Measurements from ENCODE around the gene CCDC17. TPM values are rescaled to one million over a fixed set of nuclear protein-coding genes. Genes with fewer than 3 reads are reported as not detected.
A peak's percentile ranks its signal among the peaks of the same experiment; 100 is the strongest.

CCDC17 gene
- polyA plus RNA-seq, 1 experiment: 0.19 TPM

DNA sequence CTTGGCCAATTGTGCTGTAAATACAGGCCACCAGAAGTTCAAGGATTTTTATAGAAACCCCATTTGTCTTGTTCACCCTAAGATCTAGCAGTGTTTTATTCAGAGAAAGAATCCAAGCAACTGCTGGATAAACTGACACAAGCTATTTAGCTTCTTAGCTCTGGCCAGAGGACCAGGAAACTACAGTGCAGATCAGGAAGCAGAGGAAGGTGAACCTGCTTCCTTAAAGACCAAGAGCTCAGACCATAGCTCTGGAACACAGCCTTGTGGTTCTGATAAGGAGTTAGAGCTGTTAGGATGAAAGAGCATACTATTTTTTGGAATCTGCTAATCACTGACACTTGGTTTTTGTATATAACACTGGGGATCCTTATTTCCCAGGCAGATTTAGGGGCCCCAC, 5.2 kb upstream of the CCDC17 start:
- Histone ChIP-seq H3K9me3 (ENCODE audit: control insufficient read depth, insufficient read depth, low read length) (no peaks in the 10 kb centered on the region), H3K27me3 (ENCODE audit: control insufficient read depth, insufficient read depth, low read length) (no peaks in the 10 kb centered on the region), H3K4me3 (ENCODE audit: low read depth, low read length) (no peak overlapping the region), H3K27ac (ENCODE audit: low read depth, low read length) (no peak overlapping the region)
- CTCF ChIA-PET: interaction anchor here (0.6 kb wide), 1 partner anchor 20 kb away, joined by 8 read pairs; no protein-coding TSS in a partner anchor
- TF ChIP-seq, protein P1, sequence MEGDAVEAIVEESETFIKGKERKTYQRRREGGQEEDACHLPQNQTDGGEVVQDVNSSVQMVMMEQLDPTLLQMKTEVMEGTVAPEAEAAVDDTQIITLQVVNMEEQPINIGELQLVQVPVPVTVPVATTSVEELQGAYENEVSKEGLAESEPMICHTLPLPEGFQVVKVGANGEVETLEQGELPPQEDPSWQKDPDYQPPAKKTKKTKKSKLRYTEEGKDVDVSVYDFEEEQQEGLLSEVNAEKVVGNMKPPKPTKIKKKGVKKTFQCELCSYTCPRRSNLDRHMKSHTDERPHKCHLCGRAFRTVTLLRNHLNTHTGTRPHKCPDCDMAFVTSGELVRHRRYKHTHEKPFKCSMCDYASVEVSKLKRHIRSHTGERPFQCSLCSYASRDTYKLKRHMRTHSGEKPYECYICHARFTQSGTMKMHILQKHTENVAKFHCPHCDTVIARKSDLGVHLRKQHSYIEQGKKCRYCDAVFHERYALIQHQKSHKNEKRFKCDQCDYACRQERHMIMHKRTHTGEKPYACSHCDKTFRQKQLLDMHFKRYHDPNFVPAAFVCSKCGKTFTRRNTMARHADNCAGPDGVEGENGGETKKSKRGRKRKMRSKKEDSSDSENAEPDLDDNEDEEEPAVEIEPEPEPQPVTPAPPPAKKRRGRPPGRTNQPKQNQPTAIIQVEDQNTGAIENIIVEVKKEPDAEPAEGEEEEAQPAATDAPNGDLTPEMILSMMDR (IDR thresholded peaks at IDR 0.05; ENCODE audit: low read depth, low read length): no peak
- no peak for DNase-seq (ENCODE audit: low read depth, low spot score)
- POLR2A ChIA-PET: interaction anchor here (0.7 kb wide), 1 partner anchor 107 kb away, joined by 3 read pairs; the partner anchor contains the start of gene PRDX1

DNA sequence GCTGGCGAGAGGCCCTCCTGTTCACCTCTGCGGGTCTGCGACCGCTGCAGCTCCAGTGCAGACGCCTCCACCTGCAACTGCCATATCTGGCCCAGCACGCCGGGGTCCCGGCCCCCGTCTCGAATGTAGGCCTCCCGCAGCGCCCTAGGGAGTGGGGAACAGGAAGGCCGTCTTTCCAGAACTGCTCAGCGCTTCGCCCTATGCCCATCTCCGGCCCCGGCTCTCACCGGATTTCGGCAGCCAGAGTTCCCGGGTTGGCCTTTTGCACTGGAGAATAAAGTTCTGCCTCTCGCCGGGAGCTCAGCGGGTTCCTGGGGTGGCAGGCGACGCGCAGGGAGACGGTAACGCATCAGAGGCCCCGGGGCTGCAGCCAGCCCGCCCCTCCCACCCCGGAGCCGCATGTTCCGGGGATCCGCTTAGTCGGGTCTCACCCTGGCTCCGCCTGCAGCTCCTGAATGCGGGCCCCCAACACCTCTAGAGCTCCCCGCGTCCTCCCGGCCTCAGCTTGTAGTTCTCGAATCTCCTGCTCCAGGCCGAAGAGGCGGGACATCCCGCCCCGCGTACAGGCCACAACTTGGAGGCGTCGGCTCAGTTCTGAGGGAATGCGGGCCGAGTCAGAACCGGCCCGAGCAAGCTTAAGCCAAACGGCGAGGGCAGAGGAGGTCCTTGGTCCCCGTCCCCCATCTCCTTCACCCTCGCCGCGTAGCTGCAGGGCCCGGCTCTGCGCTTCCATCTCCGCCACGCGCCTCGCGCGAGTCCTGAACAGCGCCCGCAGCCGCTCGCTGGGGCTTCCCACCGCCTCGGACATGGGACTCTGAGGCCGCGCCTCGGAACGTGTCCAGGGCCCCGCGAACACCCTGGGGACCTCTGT, 1.1 kb downstream of the CCDC17 start:
- DNase-seq (ENCODE audit: low read depth, low spot score): no peak
- no peak overlapping the region for H3K27ac ChIP-seq (ENCODE audit: low read depth, low read length)
- CTCF ChIA-PET: interaction anchor here (0.6 kb wide), 1 partner anchor 69 kb away, joined by 6 read pairs; no protein-coding TSS in a partner anchor
- POLR2A ChIA-PET: no interaction called here
- no peaks in the 10 kb centered on the region for H3K27me3 ChIP-seq (ENCODE audit: control insufficient read depth, insufficient read depth, low read length)
- H3K9me3 ChIP-seq (ENCODE audit: control insufficient read depth, insufficient read depth, low read length): peaks cover 6% of the 10 kb centered on the region; the same call in 1 of the 2 replicates
- no peak overlapping the region for H3K4me3 ChIP-seq (ENCODE audit: low read depth, low read length)
- TF ChIP-seq, protein P1 (IDR thresholded peaks at IDR 0.05; ENCODE audit: low read depth, low read length): no peak

DNA sequence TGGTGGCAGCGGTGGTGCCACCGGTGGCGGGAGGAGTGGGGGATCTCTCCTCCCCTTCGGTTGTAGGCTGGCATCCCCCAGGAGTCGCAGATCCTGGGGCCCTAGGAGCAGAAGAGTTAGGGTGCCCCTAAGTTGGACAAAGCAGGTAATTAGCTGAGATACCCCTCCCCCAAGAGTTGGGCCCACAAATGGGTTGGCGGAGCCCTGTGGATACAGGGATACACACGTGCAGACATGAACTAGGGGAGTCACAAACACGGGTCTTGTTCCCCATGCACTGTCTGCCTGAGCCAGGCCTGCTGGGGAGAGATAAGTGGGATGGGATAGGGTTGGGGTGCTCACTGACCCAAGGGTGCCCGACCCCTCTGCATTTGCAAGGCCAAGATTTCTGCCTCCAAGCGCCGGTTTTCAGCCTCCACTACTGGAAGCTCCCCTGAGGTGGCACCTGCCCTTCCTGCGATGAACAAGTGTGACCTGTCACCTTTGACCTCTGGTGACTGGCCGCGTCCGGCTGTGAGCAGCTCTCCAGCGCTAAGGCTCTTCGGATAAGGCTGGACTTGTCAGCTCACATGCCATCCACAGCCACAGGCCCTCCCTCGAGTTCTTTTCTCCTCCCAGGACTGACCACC, 1.8 kb downstream of the CCDC17 start:
- DNase-seq (ENCODE audit: low read depth, low spot score): no peak
- peaks cover 6% of the 10 kb centered on the region; the same call in 1 of the 2 replicates for H3K9me3 ChIP-seq (ENCODE audit: control insufficient read depth, insufficient read depth, low read length)
- TF ChIP-seq, protein P1 (IDR thresholded peaks at IDR 0.05; ENCODE audit: low read depth, low read length): no peak
- no peak overlapping the region for H3K27ac ChIP-seq (ENCODE audit: low read depth, low read length)
- no peak overlapping the region for H3K4me3 ChIP-seq (ENCODE audit: low read depth, low read length)
- H3K27me3 ChIP-seq (ENCODE audit: control insufficient read depth, insufficient read depth, low read length): no peaks in the 10 kb centered on the region
- CTCF ChIA-PET: no interaction called here
- POLR2A ChIA-PET: interaction anchor here (0.6 kb wide), 1 partner anchor 288 kb away, joined by 4 read pairs; no protein-coding TSS in a partner anchor

DNA sequence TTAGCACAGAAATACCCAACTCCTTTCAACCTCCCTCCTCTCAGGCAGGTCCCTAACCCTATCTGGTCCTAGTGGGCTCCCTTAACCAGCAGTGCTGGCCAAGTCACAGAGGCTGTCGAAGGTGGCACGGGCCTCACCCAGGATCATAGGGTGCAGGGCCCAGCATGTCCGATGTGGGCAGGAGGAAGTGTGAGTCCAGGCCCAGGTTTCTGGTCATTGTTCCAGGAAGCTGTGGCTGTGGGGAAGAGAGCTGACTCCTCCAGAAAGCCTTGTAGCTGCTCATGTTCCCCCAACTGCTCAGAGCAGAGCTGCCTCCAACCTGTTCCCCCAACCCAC, 2.4 kb downstream of the CCDC17 start:
- CTCF ChIA-PET: no interaction called here

More for the DNA sequence above, 2.4 kb downstream of the CCDC17 start:
- H3K4me3 ChIP-seq (ENCODE audit: low read depth, low read length): no peak overlapping the region
- no peak for DNase-seq (ENCODE audit: low read depth, low spot score)
- TF ChIP-seq, protein P1 (IDR thresholded peaks at IDR 0.05; ENCODE audit: low read depth, low read length): no peak
- H3K27me3 ChIP-seq (ENCODE audit: control insufficient read depth, insufficient read depth, low read length): no peaks in the 10 kb centered on the region
- H3K9me3 ChIP-seq (ENCODE audit: control insufficient read depth, insufficient read depth, low read length): peaks cover 6% of the 10 kb centered on the region; the same call in 1 of the 2 replicates
- POLR2A ChIA-PET: interaction anchor here (0.6 kb wide), 1 partner anchor 289 kb away, joined by 4 read pairs; no protein-coding TSS in a partner anchor
- H3K27ac ChIP-seq (ENCODE audit: low read depth, low read length): peak overlapping the region; percentile 11
